GM18907 (cell line): ENCODE data around the gene C2orf92.

Experiments used
- ATAC-seq: cut with Tn5 transposase; IDR thresholded peaks from one replicate; pipeline ENCODE4 v1.9.1; 2021; ENCODE audit warnings: mild to moderate bottlenecking, moderate library complexity; ENCODE audit not compliant: unreplicated experiment

C2orf92 gene

DNA sequence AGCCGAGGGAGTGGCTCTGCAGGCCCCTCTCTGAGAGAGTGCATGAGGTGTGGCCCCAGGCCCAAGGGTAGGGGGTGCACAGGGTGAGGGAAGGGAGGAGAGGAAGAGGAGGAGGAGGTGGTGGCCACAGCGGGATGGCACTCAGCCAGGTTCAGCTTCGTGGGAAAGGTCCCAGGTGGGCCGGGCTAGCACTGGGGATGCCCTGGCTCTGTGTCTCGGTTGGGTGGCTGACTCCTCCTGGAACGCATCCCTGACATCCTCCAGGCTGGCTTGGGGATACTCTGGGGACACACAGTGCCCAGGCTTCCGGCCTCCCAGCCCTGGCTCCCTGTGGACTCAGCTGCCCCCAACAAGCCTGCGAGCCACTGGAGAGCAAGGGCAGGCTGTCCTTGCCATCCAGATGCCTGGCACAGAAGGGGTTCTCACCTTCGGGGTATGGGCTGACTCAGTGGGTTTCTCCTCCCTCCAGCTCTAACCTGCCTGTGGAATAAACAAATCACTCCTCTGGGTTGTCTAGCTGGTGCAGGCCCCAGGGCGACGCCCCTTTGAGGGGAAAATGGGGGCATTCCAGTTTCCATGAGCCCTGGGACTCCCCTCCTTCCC, 43.3 kb downstream of the C2orf92 start:
- no peak for ATAC-seq

DNA sequence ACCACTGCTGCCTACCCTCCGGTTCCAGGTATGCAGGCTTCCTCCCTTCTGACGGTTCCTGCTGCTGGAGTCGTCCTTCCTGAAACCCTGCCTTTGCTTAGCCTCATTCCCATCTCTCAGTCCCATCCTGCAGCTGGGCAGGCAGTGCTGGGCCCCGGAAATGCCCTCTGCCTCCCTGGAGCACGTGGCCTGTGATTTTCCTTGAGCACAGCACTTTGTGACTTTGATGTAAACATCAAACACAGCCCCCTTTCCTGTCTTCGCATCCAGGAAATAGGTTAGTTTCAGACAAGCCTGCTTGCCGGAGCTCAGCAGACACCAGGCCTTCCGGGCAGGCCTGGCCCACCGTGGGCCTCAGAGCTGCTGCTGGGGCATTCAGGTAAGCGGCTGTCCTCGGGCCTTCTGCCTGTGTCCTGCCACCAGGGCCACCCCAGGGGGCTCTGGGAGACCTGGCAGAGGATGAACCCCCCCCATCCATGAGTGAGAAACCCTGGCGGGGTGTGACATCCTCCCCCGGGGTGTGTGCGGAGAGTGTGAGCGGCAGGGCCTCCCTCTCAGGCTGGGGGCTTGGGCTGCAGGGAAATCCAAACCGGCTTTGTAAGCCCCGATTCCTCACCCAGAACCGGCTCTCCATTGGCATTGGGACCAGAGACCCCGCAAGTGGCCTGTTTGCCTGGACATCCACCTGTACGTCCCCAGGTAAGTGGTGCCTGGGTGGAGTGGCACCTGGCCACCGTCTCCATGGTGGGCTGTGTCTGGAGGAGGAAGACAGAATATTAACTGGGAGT, 44.0 kb downstream of the C2orf92 start, which contains the start of gene ZAP70:
Gene ZAP70, plus strand, starts transcription at position 281 of the 788 bp plus-strand sequence. CDS start 10,461 bp downstream, outside the sequence.
- ATAC-seq, result no peak

- no peak for ATAC-seq
Observed at GRCh38 chr2:97714084-97714949, 44.8 kb downstream of the C2orf92 start.

DNA sequence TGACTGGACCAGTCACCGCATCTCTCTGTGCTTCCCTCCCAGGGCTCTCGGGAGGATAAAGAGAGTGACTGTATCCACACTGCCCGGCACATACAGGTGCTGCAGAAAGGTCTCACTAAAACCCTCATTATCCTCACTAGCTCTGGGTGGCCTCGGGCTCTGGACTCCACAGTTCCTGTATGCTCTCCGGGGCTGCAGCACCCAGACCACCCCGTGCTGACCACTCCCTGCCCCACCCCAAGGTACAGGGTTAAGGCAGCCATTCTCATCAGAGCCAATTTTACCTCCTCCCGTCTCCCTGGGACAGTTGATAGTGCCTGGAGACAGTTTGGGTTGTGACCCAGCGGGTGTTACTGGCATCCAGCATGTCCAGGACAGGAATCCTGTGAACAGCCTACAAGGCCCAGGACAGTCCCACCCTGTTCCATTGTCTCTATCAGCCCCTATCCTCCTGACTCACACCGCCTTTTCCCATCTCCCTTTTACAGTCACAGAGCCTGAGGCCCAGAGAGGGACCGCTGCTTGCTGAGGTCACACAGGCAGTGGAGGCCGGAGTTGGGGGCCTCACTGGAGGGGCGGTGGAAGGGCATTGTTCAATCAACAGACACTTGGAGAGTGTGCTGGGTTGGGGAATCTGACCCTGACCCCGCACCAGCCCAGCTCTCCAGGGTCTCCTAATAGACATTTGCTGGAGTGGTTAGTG, 45.6 kb downstream of the C2orf92 start:
- ATAC-seq, result no peak

GRCh38 chr2:97715951-97716694, 46.6 kb downstream of the C2orf92 start:
- ATAC-seq, result no peak

DNA sequence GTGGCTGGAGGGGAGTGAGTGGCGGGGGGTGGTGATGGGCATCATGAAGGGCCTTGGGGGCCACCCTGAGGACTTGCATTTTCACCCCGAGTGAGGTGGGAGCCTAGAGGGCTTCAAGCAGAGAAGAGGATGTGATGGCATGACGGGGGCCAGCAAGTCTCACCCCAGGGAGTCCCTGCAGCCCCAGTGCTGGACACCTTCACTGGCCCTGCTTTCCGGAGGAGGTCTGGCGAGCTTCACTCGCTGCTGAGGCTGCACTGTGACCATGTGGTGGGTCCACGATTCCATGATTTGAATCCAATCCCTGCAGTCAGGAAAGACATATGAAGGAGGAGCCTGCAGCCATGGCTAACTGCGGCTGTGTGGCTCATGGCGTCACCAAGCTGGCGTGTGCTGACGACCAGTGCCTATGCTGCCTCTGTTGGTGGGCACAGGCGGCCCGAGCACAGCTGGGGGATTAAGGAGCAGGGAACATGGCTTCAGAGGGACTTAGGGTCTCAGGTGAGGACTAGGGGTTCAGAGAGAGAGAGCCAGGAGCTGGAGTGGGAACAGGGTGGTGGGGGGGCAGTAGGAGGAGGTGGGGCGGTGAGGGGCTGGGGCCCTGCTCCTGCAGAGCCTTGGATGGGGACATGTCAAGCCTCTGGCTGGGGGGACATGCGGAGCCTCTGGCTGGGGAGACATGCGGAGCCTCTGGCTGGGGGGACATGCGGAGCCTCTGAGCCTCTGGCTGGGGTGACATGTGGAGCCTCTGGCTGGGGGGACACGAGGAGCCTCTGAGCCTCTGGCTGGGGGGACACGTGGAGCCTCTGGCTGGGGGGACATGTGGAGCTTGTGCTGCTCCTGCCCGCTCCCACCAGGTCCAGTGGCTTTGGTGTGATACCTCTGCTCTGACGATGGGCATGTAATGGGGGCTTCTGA, 47.4 kb downstream of the C2orf92 start:
- ATAC-seq, result no peak

DNA sequence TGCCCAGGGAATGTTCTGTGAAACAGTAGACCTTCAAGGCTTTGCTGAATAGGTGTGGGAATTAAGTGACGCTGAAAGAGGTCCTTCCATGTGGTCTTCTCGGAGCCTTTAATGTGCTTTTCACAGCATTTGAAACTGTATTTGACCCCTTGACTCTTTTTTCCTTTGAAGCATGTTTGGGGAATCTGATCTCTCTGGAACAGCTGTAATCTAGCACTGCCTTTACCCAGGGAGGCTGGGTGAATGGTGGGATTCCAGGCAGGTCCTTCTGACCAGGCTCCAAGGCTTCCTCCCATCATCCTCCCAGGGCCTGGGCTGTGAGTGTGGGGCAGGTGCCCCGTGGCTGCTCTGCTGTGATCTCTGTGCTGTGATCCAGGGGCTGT, 48.1 kb downstream of the C2orf92 start:
- no peak for ATAC-seq

GRCh38 chr2:97718051-97718882, 48.8 kb downstream of the C2orf92 start:
- peak; percentile 74 for ATAC-seq

DNA sequence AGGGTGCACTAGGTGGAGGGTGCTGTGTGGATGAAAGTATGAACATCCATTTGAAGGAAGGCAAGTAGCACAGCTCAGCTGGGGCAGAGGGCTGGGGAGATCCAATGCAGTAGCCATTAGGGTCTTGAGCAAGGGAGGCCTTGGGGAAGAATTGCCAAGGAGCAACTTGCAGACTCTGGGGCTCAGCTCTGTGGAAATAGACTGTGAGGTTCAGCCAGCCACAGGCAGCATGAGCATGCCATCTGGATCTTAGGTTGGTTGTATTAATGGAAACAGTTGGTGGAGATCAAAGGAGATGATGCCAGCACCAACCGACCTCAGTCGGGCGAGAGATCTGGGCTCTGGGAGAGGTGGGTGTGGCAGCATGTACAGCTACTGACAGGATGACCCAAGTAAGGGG, 49.4 kb downstream of the C2orf92 start:
- peak; percentile 22 for ATAC-seq

GRCh38 chr2:97719362-97720155, 50.0 kb downstream of the C2orf92 start:
- no peak for ATAC-seq

DNA sequence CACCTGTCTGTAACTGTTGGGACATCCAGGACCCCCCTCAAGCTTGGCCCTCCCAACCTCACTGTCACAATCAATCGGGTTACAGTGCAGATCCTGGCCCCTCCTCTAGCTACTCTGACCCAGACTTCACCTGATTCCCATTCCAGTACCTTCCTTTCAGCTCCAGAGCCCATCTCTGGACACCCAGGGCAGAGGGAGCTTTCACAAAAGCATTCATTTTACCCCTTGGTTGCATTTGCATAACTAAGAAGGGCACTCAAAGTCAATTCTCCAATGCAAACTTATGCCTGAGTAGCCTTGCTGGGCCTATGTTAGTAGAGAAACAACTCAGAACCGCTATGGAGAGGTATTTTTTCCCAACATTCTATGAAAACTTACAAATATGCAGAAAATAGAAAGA, 51.2 kb downstream of the C2orf92 start:
- no peak for ATAC-seq

- ATAC-seq, result no peak
Observed at GRCh38 chr2:97722227-97722626, 52.7 kb downstream of the C2orf92 start.

- no peak for ATAC-seq
Observed at GRCh38 chr2:97723156-97724072, 53.9 kb downstream of the C2orf92 start.

GRCh38 chr2:97724073-97724410, 54.5 kb downstream of the C2orf92 start:
- no peak for ATAC-seq

- no peak for ATAC-seq
Observed at GRCh38 chr2:97724501-97724900, 55.0 kb downstream of the C2orf92 start.

DNA sequence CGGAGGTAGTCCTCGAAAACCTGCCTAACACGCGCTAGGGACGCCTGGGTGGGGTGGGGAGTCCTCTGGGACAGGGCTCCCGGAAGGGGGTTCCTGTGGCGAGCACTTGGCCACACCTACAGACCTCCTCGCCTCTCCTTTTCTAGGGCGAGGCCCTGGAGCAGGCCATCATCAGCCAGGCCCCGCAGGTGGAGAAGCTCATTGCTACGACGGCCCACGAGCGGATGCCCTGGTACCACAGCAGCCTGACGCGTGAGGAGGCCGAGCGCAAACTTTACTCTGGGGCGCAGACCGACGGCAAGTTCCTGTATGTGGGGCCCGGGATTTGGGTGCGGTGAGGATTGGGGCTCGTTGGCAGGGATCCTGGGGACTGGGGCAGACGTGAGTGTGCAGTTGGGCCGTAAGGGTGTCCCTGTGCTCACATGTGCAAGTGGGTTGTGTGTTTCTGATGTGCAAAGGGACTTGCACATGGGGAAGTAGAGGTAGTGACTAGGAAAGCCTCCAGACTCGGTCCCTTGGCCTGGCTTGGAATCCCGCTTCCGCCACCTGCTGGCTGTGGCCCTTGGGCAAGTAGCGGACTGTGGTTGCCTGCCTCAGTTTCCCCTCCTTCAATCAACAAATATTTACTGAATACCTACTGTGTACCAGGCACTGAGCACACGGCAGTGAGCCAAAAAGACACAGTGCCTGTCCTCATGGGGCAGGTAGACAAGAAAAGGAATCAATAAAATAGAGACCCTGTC, 55.6 kb downstream of the C2orf92 start:
- ATAC-seq, result no peak
